SK-N-MC (cell line): Measurements from ENCODE around the gene ARL8A.

Experiments used
- EZH2 ChIP-seq: fragments of 200-600 bp; sonication (generic); IDR thresholded peaks from one replicate; pipeline ENCODE4 v1.6.1; 2017; ENCODE audit warnings: antibody characterized with exemption
- FOXP2 ChIP-seq: optimal IDR thresholded peaks from 2 replicates; pipeline ENCODE3; 2011; ENCODE audit warnings: mild to moderate bottlenecking, moderate library complexity; ENCODE audit not compliant: insufficient read depth; ENCODE audit errors: extremely low read length, control extremely low read depth
- POLR2AphosphoS5 ChIP-seq: IDR thresholded peaks from 2 replicates; pipeline ENCODE4 v1.6.1; 2012; ENCODE audit warnings: mild to moderate bottlenecking, low read depth, low read length, borderline replicate concordance

- TF ChIP-seq EZH2 (no peak), POLR2AphosphoS5 (no peak), FOXP2 (no peak)
Measured at GRCh38 chr1:202146993-202147392, 2.5 kb upstream of the ARL8A start.
